Measurements from ENCODE around the gene DTNB. TPM values are rescaled to one million over a fixed set of nuclear protein-coding genes. Genes with fewer than 3 reads are reported as not detected.
A peak's percentile ranks its signal among the peaks of the same experiment; 100 is the strongest.

DTNB gene
- total and polyA plus RNA-seq, 2 experiments from 2014 or later = 31.3 to 33.4 TPM

- no peak for TF ChIP-seq CTCF (IDR thresholded peaks at IDR 0.05; ENCODE audit: low read depth, low read length)
- no peak overlapping the region for H3K4me3 ChIP-seq
- H3K36me3 ChIP-seq = no peaks in the 10 kb centered on the region
- peaks cover 3% of the 10 kb centered on the region for H3K27me3 ChIP-seq
- no peak for DNase-seq (ENCODE audit: low read depth in 1 of 2, low spot score in 1 of 2)
- no peaks in the 10 kb centered on the region for H3K9me3 ChIP-seq (ENCODE audit: low read depth)
- H3K4me1 ChIP-seq (ENCODE audit: low read depth) = no peaks in the 10 kb centered on the region
- no peak overlapping the region for H3K27ac ChIP-seq
These were observed 310.8 kb downstream of the DTNB start for GRCh38 chr2:25362434-25363145.

- Histone ChIP-seq H3K27me3 (peaks cover 3% of the 10 kb centered on the region), H3K27ac (no peak overlapping the region), H3K36me3 (no peaks in the 10 kb centered on the region), H3K4me3 (no peak overlapping the region), H3K4me1 (ENCODE audit: low read depth) (no peaks in the 10 kb centered on the region), H3K9me3 (ENCODE audit: low read depth) (no peaks in the 10 kb centered on the region)
- peak; percentile 91 to 92 for DNase-seq (ENCODE audit: low read depth in 1 of 2, low spot score in 1 of 2)
- TF ChIP-seq CTCF (IDR thresholded peaks at IDR 0.05; ENCODE audit: low read depth, low read length) = peak; percentile 96
These were observed 311.3 kb downstream of the DTNB start for GRCh38 chr2:25362049-25362433.

- Histone ChIP-seq H3K36me3 (no peaks in the 10 kb centered on the region), H3K4me3 (no peak overlapping the region), H3K27ac (no peak overlapping the region), H3K27me3 (peaks cover 3% of the 10 kb centered on the region), H3K9me3 (ENCODE audit: low read depth) (no peaks in the 10 kb centered on the region), H3K4me1 (ENCODE audit: low read depth) (no peaks in the 10 kb centered on the region)
- no peak for DNase-seq (ENCODE audit: low read depth in 1 of 2, low spot score in 1 of 2)
- no peak for TF ChIP-seq CTCF (IDR thresholded peaks at IDR 0.05; ENCODE audit: low read depth, low read length)
These were observed 311.9 kb downstream of the DTNB start for GRCh38 chr2:25361261-25362048.

GRCh38 chr2:25358836-25359235 lies 314.5 kb downstream of the DTNB start:
- Histone ChIP-seq H3K27me3 (peaks cover 3% of the 10 kb centered on the region), H3K9me3 (ENCODE audit: low read depth) (no peaks in the 10 kb centered on the region), H3K4me3 (no peak overlapping the region), H3K27ac (no peak overlapping the region), H3K4me1 (ENCODE audit: low read depth) (no peaks in the 10 kb centered on the region), H3K36me3 (no peaks in the 10 kb centered on the region)
- DNase-seq (ENCODE audit: low read depth in 1 of 2, low spot score in 1 of 2) = no peak
- TF ChIP-seq CTCF (IDR thresholded peaks at IDR 0.05; ENCODE audit: low read depth, low read length) = no peak

- Histone ChIP-seq H3K4me3 (no peak overlapping the region), H3K9me3 (ENCODE audit: low read depth) (no peaks in the 10 kb centered on the region), H3K27ac (no peak overlapping the region), H3K36me3 (no peaks in the 10 kb centered on the region), H3K27me3 (peaks cover 3% of the 10 kb centered on the region), H3K4me1 (ENCODE audit: low read depth) (no peaks in the 10 kb centered on the region)
- no peak for TF ChIP-seq CTCF (IDR thresholded peaks at IDR 0.05; ENCODE audit: low read depth, low read length)
- DNase-seq (ENCODE audit: low read depth in 1 of 2, low spot score in 1 of 2) = no peak
These were observed 315.0 kb downstream of the DTNB start for GRCh38 chr2:25358249-25358815.
